T47D (cell line): Measurements from ENCODE around the gene SRRM5.
"Not testable (repeated sequence)": the region's sequence is repeated elsewhere in the genome, so short reads cannot be mapped to it uniquely, and the experiment has no call there.

Experiments
- DNase-seq, 2 experiments: peaks; one replicate each; pipeline versions ENCODE4 v3.0.0 to v3.0.0-alpha.2; 2011 to 2012; ENCODE audit warnings: low read depth in 1 of 2, low spot score in 1 of 2
- JUND ChIP-seq: IDR thresholded peaks from 2 replicates; pipeline ENCODE4 v1.6.1; 2012; ENCODE audit warnings: low read depth
- in situ Hi-C: cut with HindIII; loops from 2 replicates; pipeline ENCODE4 v1.10.0; 2016; ENCODE audit warnings: low sequenced_read_pairs, low pct_unique_long_range_greater_than_20kb

The SRRM5 gene

GRCh38 chr19:43640424-43640757 is 28.5 kb downstream of the SRRM5 start:
- DNase-seq = no peak
- no peak for TF ChIP-seq JUND
- in situ Hi-C loops = no loop called here

DNA sequence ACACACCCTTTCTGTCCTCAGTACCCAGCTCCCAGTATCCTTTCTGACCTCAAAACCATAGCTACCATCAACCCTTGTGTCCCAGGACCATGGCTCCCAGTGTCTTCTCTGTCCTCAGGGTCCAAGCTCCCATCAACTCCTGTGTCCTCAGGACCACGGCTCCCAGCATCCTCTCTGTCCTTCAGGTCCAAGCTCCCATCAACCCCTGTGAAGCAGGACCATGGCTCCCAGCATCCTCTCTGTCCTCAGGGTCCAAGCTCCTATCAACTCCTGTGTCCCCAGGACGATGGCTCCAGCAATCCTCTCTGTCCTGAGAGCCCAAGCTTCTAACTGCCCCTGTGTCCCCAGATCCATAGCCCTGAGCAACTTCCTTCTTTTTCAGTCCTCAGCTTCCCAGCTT is 29.4 kb downstream of the SRRM5 start:
- in situ Hi-C loops = no loop called here
- no peak for TF ChIP-seq JUND
- DNase-seq = no peak

DNA sequence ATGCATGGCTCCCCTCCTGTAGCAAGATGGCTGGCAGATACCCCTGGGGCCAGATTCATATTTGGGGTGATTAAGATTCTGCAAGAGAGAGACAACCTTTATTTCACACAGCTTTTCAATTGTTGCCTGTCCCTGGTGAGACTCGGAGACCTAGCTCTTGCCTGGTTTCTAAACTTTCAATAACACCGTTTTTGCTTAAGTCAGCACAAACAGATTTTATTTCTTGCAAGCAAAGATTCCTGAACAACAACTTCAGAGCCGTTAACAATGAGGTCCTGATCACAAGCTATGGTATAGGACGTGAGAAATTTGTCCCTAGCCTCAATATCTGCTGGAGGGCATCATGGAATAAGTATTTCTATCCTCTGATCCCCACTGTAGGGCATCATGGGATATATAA is 30.6 kb downstream of the SRRM5 start:
- no peak for TF ChIP-seq JUND
- in situ Hi-C loops = no loop called here
- no peak for DNase-seq

- in situ Hi-C loops = no loop called here
Observed at GRCh38 chr19:43643326-43643725, 31.4 kb downstream of the SRRM5 start.

GRCh38 chr19:43644181-43644580 is 32.3 kb downstream of the SRRM5 start:
- no peak for TF ChIP-seq JUND
- DNase-seq = no peak
- in situ Hi-C loops = no loop called here

More at GRCh38 chr19:43643326-43643725, 31.4 kb downstream of the SRRM5 start:
- TF ChIP-seq JUND = no peak
- DNase-seq = no peak

GRCh38 chr19:43648633-43649032 is 36.7 kb downstream of the SRRM5 start:
- no peak for TF ChIP-seq JUND
- in situ Hi-C loops = no loop called here
- DNase-seq = no peak

DNA sequence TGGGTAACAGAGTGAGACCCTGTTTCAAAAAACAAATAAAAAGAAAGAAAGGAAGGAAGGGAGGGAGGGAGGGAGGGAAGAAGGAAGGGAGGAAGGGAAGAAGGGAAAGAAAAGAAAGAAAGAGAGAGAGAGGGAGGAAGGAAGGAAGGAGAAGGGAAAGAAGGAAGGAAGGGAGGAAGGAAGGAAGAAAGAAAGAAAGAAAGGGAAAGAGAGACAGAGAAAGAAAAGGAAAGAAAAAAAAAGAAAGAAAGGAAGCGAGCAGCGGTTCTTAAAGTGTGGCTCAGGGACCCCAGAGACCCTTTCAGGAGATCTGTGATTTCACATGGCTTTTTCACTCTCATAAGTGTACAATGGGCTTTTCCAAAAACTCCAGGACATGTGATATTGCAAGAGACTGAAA is 37.6 kb downstream of the SRRM5 start:
- TF ChIP-seq JUND = no peak
- in situ Hi-C loops = no loop called here
- DNase-seq = no peak

DNA sequence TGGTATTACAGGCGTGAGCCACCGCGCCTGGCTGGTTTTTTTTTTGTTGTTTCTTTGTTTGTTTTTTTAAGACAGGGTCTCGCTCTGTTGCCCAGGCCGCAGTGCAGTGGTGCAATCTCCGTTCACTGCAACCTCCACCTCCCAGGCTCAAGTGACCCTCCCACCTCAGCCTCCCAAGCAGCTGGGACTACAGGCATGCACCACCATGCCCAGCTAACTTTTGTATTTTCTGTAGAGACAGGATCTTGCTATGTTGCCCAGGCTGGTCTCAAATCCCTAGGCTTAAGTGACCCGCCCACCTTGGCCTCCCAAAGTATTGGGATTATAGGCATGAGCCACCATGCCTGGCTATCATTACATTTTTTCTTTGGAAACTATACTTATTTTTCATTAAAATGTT is 38.4 kb downstream of the SRRM5 start:
- DNase-seq, in situ Hi-C loops: not testable (repeated sequence)

GRCh38 chr19:43651758-43652545 is 40.1 kb downstream of the SRRM5 start:
- in situ Hi-C loops = no loop called here
- DNase-seq = peak; percentile 43 to 84
- TF ChIP-seq JUND = no peak

DNA sequence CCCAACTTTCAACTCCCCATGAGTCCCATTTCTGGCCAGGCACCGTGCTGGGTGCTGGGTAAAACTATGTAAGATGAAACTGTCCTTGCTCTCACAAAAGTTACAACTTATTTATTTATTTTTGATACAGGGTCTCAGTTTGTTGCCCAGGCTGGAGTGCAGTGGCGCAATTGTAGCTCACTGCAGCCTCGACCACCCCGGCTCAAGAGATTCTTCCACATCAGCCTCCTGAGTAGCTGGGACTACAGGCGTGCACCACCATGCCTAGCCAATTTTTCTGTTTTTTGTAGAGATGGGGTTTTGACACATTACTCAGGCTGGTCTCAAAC is 40.6 kb downstream of the SRRM5 start:
- no peak for DNase-seq
- no peak for TF ChIP-seq JUND

GRCh38 chr19:43656436-43656835 is 44.5 kb downstream of the SRRM5 start:
- TF ChIP-seq JUND = no peak
- no peak for DNase-seq
- in situ Hi-C loops = no loop called here

More for the DNA sequence above, 40.6 kb downstream of the SRRM5 start:
- in situ Hi-C loops = no loop called here

DNA sequence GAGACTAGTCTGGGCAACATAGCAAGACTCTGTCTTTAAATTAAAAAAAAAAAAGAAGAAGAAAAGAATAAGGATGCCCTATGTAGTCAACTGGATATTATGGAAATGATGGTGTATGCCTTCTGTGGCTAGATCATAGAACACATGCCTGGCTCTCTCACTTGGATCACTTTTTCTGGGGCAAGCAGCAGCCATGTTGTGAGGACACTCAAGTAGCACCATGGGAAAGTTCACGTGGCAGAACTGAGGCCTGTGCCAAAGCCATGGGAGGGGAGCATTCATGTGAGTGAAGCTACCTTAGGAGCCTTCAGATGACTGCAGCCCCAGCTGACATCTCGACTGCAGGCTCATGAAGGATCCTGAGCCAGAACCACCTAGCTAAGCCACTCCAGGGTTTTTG is 46.1 kb downstream of the SRRM5 start:
- in situ Hi-C loops = no loop called here
- TF ChIP-seq JUND = no peak
- no peak for DNase-seq

- no peak for TF ChIP-seq JUND
- in situ Hi-C loops = no loop called here
- DNase-seq = no peak
Observed at GRCh38 chr19:43658494-43658893, 46.6 kb downstream of the SRRM5 start.

- in situ Hi-C loops = no loop called here
- TF ChIP-seq JUND = no peak
- DNase-seq = no peak
Observed at GRCh38 chr19:43660301-43660970, 48.5 kb downstream of the SRRM5 start.
